NCI-H510A treated with DMSO at 0.1 percent for 48 hours (cell line): ENCODE measurements around the gene CFAP58.

Source experiments
- DNase-seq: peaks from one replicate; lab custom pipeline; 2025; lab: John Stamatoyannopoulos, UW

Gene CFAP58

DNA sequence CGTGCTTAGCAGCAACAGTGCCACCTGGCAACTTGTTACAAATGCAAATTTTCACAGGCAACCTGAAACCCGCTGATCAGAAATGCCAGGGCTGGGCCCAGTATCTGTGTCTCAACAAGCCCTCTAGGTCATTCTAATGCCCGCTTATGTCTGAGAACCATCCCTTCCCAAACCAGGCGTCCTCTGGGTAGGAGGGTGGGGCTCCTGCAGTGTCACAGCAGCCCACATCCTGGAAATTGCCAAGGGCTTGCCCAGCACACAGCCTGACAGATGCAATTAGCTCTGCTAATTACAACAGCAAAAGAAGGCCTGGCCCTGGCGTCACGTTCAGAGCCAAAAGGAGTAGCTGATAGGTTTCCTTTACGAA, 31.2 kb upstream of the CFAP58 start:
- DNase-seq = peak; percentile 59

DNA sequence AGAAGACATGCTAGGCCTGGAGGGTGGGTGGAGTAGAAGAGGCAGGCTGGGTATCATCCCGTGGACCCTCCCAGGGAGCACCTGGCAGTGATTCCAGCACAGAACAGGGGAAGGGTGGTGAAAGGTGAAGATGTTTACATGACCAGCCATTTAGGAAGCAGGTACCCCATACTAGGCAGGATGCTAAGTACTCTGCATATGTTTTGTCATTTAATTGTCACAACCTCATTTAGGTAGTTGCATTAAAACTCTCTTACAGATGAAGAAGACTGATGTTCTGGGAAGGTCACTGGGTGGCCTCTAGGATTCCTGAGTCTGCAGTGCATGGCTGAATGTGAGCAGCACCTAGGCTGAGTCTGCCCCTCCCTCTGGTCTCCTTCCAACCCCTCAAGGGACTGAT, 30.5 kb upstream of the CFAP58 start:
- no peak for DNase-seq

DNA sequence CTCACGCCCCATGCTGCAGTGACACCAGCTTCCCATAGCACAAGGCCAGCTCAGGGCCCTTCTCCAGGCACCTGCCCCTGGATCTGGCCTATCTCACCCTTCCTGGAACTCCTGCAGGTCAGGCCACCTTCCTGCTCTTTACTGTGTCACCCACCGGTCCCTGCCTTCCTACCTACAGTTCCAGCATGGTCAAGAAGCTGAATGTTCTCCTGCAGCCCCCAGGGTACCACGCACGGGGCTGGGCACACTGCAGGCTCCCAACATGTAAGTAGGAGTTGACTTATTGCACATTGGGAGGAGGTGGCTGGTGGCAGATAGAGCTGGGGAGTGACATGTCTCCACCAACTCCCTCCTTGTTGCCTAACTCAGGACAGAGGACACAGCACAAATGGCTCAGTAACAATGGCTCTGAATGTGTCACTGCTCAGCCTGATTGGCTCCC, 29.9 kb upstream of the CFAP58 start:
- no peak for DNase-seq

DNA sequence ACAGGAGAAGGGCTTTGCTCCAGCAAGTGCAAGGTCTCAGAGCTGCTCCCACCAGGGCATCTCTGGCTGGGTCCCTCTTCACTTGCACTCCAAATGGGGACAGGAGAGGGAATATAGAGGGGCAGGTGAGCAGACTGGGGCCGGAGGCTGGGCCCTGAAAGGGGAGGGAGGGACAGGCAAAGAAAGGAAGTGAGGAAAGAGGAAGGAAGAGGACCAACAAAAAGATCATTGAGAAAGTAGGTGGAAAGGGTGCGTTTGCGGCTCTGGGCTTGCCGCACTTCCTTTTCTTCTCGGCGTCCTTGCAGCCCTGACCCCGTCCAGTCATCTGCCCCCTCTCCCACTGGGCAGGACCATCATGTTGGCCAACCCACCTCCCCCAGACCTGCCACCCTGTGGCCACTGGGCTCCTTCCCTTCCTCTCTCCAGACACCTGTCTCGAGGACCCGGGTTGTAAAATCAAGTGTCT, 29.4 kb upstream of the CFAP58 start:
- no peak for DNase-seq

DNA sequence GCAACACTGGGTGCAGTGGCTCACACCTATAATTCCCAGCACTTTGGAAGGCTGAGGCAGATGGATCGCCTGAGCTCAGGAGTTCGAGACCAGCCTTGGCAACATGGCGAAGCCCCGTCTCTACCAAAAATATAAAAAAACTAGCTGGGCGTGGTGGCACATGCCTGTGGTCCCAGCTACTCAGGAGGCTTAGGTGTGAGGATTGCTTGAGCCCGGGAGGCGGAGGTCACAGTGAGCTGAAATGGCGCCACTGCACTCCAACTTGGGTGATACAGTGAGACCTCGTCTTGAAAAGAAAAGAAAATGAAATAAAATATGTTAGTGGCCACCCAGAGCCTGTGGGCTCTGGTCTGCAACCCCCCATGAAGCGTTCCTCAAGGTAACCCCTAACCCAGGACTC, 28.7 kb upstream of the CFAP58 start:
- no peak for DNase-seq

DNA sequence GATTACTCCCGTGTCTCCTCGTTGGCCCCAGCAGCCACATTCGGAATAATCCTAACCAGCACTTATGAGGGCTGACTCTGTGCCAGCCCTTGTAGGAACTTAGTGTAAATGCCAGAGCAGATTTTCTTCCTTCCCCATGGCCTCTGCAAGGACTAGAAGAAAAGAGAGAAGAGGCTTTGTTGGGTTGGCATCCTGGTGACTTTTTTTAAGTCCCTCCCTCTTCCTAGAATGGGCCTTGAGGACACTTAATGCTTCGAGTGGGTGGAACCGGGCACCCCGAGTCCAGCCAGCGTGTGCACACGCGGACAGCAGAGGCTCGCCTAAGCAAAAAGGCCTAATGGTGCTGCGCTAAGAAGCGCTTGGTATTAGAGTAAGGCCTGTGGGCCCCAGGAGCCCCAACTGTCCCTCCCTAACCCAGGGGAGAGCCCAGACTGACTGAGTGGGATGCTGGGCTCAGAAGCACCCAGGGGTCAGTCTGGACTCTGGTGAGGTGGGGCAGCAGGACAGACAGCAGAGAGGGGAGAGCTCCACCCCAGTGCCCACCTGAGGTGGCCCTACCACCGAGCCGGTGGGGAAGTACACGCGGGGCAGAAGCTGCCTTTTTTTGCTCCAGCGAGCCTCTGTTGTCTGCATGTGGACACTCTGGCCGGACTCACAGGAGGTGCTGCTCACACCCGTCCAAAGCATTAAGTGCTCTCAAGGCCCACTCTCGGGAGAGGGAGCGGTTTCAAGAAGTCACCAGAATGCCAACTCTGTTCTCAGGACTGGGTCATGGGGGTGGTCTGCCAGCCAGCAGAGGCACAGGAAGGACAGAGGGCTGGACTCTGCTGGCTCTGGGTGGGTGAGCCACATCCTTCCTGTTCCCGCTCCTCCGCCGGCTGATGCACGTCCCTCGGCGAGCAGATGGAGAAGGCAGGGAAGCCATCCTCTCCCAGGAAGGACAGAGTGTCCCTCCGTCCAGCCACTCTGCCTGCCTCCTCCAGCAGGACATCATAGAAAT, 27.9 kb upstream of the CFAP58 start:
- DNase-seq = no peak

DNA sequence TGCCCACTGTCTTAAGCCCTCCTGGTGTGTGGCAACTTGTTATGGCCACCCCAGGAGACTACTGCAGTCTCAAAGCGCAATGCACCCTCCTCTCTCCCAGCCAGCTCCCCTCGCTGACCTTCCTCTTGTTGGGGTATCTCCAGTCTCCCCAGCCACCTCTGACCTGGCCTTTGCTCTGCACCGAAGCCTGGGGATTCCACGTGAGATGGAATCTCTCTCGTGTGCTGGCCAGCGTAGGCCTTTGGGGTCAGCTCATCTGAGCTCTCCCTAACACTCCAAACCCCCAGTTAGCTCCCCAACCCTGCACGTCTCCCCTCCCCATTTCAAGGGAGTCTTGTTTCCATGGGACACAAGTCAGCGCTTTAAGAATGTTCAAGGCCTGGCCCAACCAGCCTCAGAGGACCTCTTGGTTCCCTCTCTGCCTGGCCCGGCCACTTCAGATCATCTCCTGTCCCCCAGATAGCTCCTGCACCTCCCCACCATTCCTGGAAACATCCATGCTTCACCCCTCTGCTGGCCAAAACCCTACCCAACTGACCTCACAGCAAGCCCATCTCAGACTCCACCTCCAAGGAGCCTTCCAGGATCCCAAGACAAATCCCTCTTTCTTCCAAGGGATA, 26.5 kb upstream of the CFAP58 start:
- no peak for DNase-seq

DNA sequence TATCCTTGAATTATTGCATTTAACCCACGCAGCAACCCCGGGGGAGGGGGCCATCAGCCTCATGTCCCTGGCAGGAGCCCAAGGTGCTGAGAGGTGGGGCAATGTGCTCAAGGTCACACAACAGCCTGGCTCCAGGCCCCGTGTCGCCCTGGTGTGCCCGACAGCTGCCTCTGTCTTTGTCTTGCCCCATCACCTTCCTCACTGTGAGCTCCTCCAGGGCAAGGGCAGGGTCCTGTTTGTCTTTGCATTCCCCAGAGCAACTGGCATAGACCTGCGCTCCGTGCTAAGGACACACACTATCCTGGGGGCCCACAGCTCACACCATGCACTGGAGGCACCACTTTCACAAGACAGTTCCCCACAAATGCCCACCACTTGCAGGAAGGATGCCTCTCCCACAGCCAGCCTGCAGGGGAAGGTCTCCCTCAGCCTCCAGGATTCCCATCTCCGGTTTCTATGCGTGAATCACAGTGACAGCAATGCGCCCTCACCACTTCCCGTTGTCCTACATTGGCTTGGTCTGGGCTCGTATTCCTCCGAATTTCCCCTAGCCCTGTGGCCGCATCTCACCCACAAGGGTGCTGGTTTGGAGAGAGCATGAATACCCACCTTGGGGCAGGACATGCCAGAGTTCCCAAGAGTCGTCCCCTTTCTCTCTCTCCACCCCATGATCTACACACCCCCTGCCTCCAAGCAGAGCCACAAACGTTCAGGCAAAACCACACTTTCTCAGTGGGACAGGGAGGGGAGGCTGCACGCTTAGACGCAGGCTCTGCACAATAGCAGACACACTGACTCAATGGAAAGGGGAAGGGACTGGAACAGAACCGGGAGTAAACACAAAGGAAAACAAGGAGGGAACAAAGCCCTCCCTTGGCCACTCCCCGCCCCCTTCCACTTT, 25.6 kb upstream of the CFAP58 start:
- DNase-seq = no peak

DNA sequence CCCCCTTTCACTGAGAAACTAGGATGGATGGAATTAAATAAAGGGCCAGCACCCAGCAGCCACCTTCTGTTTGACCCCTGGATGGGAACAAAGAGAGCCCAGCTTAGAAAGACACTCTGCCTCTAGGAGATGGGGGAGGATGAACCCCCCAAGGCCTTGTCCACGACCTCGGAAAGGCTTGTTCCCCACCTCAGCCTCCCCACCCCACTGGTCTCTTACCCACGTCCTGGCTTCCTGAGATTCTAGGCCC, 25.1 kb upstream of the CFAP58 start:
- no peak for DNase-seq

DNA sequence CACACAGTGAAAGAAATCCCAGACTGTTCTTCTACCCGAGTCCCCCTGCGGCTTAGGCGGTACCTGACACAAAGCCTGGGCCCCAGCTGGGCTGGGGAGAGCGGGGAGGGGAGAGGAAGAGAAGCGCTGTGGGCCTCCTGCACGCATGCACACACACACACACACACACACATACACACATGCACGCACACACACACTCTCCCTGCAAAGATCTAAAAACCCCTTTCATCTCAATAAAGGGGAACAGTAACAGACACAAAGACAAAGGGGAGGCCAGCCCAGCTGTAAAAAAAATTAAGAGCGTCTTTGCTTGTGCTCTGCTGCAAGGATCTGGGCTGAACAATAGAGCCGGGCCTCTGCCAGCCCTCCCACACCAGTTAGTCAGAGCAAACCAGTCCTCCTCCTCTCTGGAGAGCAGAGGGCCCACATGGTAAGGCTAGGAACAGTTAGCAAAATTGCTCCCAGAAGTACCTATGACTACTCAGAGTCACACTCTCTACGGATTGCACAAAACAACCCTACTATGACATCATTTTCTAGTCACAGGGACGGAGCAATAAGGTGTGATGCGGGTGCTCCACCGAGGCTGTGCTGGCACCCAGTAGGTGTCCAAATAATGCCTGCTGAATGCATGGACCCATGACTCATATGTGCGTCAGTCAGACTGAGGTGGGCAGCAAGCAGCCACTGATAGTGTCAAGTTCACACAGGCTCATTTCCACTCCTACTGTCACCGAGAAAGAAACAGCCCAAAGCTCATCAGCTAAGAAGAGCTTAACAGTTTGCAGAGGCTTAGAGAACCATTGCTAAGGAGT, 24.5 kb upstream of the CFAP58 start:
- DNase-seq = no peak

DNA sequence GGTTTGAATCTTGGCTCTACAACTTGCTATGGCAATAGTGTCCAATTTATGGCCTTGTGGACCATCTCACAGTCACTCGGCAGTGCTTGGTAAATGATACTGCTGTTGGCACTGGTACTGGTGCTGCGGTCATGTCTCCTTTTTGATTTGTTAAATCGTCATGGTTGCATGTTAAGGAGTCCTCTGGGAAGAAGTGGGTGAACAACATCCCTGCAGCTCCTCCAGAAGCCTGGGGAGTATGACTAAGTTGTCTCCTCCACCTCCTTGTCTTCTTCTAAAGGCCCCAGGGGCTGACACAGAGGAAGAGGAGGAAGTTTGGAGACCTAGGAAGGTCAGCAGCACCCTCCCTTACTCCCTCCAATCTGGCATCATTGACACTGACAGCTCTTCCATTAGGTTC, 23.9 kb upstream of the CFAP58 start:
- DNase-seq = no peak

DNA sequence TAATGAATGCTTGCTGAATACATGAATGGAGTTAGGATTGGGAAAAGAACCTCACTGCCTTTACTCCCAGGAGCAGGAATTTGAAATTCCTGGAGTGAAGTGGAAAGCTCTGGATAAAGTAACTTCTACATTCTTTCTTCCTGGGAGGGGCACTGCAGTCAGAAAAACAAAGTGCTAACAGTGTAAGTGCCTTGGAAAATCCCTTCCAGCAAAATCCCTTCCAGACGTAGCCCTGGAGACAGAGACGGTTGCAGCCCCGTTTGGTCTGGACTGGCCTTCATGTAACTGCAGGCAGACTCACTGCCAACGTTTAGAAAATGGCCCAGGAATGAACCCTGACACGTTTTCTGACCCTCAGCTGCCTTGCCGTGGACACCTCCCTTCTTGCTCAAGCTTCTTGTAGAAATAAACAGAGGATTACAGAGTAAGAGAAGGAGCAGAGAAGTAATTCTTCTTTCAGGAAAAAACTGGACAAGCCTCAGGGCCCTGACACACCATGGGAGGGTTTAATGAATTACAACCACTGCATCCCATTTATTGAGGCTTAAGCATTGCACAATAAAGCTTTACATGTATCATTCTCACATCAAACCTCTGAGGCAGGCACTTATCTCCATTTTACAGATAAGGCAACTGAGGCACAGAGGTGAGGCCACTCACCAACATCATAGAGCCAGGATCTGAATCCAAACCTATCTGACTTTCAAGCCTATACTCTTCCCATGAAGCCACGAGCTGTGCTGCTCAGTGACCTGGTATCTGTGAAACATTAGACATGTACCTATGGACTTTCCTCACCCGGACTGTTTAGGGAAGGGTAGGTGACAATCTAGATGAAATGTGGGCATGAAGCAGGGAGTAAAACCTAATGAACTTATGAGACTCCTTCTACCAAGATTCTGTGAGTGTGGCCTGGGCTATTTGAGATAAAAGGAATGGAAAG, 23.2 kb upstream of the CFAP58 start:
- no peak for DNase-seq

DNA sequence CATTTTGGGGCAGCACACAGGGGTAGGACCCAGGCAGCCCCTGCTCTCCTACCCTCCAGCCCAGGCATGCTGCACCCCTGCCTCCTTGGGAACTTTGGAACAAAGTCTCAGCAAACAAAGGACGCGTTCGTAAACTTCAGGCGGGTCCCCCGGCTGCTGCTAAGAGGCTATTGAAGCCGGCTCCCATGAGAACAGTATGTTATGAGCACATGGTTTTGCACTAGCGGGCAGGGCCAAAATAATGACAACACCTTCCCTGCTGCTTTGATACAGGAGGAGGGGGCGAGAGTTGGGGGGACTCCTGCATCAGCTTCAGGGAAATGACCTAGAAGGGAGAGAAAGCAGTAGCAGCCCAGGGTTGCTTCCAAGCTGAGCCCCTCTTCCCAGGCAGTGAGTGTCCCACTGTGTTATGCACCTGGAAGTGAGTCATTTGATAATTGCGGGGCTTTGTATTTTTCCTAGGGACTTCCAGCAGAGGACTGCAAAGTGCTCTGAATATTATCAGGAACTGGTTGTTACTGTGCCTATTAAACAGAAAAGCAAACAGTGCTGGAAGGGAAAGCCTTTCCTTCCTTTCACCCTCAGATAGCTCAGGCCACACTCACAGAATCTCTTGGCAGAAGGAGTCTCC, 22.3 kb upstream of the CFAP58 start:
- DNase-seq = peak; percentile 32

DNA sequence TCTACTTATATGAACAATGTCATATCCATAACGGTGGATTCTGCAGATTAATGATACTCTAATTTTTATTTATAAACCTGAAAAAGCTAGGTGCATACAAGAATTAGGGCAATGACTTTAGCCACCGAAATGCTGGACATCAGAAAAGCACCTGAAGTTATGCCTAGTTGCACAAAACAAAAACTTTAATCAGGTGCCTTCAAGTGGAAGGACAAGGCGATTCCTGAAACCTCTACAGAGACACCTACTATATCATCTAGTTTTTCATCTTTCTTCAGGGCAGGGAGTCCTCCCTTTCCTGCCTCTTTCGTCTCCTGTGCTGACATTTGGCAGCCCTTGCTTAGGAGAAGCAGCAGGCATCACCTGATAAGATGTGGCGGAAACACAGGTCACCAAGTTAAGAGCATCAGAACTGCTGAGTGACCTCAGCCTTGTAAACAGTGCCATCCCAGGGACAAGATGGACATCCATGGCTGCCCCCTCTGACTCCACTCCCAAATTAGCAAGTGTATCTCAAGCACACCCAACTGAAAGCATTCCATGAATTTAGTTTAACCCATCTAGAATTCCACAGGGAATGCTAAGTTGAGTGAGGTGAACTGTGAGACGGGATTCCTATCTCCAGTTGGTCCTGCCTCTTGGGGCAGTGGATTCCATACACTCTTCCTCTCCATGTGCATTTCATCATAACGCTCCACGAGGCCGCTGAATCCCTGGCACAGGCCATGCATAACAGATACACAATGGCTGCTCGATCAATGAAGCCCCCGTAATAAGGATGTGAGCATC, 21.2 kb upstream of the CFAP58 start:
- no peak for DNase-seq

DNA sequence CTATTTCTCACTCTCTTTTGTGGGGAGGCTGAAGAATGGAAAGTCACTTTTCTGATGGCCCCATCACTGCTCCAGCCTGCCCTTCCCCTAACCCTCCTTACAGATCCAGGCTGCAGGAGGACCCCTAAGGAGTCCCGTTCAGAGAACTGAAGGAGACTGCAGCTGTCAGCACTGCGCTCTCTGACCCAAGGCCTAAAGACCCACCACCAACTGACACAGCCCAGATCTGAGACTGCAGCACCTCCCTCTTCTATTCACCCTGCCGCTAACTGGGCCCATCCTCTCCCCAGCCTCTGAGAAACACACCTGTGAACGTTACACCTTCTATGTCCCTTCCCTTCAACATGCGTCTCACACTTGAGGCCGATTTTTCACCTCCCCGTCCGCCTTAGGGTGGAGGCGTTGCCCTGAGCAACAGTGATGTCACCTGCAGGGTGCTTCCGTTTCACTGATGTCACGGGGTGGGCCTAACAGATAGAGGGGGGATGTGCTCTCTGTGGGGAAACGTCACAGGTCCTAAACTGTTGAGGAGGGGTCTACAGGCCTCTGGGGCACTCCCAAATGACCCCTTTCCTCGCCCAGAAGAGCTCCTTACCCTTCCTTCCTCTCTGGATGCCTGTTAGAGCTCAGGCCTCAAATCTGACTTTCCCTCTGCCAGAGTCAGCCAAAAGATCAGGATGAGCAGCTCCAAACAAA, 20.5 kb upstream of the CFAP58 start:
- no peak for DNase-seq

DNA sequence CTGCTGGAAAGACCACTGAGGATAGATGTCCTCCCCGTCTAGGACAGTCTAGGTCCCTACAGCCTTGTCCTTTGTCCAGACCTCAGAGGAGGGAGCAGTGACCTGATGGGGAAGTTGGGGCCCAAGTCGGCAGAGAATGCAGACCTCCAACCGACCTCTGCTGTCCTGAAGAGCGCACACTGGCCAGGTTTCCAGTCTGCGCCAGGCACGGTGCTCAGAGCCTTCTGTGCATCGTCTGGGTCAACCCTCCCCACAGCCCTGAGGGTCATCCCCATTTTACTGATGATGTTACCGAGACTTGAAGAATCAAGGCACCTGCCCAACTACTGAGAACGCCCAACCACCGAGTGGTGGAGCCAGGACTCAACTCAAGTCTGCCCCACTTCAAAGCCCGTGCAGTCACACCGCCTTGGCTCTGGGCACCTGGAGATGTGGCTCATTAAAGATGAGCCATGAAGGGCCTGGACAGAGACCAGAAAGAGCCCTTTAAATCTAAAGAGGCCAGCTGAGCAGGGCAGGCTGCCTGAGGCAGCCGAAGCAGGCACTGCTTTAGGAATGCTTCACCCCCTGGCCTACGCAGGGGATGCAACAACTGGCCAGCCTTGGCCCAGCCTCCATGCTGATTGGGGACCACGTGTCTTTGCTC, 19.8 kb upstream of the CFAP58 start:
- DNase-seq = peak; percentile 85

DNA sequence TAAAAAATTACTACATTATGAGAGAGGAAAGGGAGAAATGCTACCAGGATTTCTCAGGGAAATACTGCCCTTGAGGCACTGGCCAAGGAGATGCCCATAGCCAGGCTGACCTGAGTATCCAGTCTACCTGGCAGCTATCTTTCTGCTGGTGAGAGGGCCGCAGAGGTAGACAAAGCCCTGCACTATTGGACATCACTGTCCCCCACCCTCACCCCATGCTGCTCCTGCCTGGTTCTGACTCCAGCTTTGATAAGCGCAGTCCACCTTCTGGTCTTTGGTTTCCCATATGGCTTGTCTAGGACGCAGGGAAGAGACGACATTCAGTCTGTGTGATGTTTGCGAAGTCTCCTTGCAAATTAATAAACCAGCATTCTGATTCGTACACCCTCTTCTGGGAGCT, 19.1 kb upstream of the CFAP58 start:
- DNase-seq = no peak

DNA sequence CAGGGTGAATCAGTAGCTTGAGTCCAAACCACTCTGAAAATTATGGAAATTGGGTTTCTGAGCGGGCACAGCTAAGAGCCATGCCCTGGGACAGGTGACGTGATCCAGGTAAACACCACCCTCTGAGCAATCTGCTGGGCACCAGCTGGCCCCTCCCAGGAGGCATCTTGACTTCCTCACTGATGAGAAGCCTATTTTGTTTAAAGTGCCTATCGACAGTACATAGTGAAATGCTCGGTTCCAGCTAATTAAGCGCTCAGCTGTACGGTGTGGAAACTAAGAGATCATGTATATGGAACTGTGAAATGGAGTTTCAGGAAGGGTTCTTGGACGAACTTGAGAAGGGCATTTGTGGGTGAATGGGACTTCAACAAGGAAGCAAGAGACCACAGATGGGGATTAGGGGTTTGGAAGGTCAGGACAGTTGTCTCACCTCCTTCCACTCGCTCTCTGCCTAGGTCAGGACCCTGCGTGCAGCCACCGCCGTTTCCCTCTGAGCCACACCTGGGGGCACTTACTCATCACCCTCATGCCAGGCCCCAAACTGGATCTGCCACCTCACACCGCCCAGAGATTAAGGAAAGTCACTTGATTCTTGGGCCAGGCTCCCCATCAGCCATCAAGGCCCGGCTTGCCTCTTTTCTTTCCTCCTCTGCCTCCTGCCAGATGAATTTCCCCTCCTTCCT, 18.5 kb upstream of the CFAP58 start:
- peak; percentile 92 for DNase-seq
